GM12874 (cell line): ENCODE data around the gene ESPL1.

ENCODE experiments used
- TF ChIP-seq, protein P1 (sequence below): IDR thresholded peaks from 2 replicates; pipeline ENCODE4 v1.5.1; 2011; ENCODE audit warnings: low read depth, mild to moderate bottlenecking, control low read depth, low read length, moderate library complexity; ENCODE audit not compliant: insufficient read depth

Gene ESPL1

DNA sequence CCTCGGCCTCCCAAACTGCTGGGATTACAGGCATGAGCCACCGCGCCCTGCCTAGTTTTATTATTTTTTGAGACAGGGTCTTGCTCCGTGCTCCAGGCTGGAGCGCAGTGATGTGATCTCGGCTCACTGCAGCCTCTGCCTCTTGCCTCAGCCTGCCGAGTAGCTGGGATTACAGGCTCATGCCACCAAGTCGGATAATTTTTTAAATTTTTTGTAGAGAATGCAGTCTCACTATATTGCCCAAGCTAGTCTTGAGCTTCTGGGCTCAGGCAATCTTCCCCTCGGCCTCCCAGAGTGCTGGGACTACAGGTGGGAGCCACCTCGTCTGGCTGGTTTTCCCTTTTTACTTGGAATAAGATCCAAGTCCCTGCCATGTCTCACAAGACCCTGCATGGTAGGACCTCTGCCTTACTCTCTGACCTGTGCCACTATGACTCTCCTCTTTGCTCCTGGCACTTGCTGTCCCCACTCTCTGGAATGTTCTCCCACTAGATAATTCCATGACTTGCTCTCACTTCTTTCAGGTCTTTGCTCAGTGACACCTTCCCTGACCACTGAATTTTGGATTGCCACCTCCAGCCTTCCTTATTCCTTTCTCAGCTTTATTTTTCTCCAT lies 28.3 kb upstream of the ESPL1 start:
- TF ChIP-seq, protein P1, sequence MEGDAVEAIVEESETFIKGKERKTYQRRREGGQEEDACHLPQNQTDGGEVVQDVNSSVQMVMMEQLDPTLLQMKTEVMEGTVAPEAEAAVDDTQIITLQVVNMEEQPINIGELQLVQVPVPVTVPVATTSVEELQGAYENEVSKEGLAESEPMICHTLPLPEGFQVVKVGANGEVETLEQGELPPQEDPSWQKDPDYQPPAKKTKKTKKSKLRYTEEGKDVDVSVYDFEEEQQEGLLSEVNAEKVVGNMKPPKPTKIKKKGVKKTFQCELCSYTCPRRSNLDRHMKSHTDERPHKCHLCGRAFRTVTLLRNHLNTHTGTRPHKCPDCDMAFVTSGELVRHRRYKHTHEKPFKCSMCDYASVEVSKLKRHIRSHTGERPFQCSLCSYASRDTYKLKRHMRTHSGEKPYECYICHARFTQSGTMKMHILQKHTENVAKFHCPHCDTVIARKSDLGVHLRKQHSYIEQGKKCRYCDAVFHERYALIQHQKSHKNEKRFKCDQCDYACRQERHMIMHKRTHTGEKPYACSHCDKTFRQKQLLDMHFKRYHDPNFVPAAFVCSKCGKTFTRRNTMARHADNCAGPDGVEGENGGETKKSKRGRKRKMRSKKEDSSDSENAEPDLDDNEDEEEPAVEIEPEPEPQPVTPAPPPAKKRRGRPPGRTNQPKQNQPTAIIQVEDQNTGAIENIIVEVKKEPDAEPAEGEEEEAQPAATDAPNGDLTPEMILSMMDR: no peak

DNA sequence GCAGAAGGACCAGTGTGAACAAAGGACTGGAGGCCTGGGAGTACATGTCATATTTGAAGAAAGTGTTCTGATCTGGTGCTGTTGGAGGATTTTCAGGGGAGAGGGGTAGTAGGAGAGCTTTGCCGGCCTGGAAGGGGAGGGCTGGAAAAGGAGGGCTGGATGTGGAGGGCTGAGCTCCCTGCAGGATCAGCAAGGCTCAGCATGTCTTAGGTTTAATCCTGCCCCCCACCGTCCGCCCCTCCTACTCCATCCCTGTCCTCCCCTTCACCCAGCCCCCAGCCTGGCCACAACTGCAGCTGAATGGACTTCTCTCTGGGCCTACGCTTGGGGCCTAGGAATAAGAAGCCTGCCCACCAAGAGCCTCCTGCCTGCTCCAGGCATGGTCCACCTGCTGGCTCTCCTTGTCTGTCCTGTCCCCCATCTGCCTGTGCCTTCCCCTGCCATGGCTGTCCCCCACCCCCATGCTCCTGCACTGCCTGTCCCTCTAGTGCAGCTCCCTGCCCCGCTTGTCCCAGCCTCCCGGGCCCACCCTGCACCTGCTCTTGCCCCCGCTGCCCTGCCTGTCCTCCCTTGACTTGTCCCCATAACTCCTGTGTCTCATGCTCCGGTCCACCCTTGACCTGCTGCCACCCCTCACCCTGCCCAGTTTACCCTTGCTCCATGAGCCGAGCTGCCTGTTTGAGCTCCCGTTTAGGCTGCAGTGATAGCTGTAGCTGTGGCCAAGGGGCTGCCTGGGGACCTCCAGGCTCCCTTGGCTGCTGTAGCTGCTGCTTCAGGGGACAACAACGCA lies 26.3 kb upstream of the ESPL1 start:
- TF ChIP-seq, protein P1: no peak

DNA sequence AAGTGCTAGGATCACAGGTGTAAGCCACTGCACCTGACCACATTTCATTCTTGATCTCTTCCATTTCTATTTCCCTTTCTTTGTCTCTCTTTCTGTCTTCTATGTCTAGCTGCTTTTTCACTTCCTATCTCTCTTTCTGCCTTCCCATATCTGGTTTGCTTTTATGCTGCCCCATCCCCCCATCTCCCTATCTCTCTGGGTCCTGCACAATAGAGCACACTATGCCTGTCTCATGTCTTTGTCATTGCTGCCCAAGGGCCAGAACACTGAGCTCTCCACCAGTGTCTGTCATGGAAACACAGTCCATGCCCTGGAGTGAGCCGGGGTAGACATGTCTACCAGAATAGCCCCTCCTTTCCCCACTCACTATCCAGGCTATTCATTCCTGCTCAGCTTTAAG lies 23.8 kb upstream of the ESPL1 start:
- TF ChIP-seq, protein P1: no peak

DNA sequence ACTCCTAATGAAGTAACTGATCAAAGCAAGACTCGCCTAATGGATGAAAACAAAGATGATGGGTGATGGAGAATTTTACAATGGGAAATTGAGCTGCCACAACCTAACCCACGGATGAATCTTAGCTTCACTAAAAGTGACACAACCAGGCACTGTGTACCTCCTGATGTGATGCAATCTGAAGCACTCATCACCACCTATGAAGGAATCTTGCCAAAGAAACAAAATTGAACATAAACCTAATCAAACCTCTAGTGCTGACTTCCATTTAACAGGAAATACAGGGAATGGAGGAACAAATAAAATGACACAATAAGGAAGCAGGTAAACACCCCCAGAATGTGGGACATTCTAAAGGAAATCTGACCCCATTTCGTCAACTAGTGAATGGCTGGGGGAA lies 22.8 kb upstream of the ESPL1 start:
- TF ChIP-seq, protein P1: no peak

DNA sequence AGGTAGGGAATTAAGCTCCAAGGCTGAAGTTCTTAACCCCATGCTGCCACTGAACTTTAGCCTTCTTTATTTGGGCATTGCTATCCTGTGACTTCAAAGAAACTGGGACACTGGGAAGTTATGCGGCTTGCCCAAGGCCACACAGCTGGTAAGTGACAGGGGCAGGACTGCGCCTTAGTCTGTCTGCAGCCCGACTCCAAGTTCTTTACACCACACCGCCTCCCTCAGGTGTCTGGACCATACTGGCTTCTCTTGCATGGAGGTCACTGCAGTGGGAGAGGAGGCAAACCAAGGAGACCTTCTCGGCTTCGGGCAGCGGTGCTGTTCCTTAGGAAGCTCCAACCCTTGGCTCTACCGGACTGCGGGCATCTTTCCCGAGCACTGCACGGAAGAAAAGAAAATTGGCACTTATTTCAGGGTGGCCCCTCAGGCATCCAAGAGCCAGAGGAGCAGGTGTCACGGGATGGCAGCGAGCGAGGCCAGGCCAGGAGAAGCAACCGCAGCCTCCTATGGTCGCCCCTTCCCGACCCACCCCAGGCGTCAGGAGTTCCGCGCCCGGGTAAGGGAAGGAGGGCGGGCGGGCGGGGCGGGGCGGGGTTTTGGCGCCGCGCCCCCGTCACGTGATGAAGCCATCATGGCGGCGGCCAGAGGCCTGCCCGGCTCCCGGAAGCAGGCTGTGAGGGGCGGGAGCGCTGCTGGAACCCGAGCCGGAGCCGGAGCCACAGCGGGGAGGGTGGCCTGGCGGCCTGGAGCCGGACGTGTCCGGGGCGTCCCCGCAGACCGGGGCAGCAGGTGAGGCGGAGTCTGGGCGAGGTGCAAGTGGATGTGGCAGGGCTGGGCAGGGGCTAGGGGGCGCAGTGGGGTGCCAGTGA lies 16.4 kb upstream of the ESPL1 start:
- TF ChIP-seq, protein P1: peak; percentile 62

DNA sequence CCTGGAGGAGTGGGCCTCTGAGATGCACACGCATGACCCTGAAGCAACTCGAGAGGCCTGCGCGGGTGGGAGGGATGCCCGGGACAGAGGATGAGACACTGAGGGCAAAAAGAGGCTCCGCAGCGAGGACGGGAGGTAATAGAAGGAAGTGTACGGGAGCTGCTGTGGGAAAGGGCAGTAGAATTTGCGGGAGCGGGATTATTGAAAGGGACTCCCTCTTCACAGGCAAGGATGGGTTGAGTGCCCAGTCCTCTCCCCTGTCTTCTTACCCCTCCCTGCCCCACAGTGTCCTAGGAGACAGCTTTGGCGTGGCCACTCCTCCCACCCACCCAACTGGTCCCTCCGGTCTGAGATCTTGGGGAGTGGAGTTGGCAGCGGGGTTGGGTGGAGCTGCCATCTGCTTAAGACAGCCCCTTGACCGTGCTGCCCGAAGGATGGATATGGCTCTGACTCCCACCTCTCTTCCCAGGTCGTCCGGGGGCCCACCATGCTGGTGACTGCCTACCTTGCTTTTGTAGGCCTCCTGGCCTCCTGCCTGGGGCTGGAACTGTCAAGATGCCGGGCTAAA lies 15.7 kb upstream of the ESPL1 start:
- TF ChIP-seq, protein P1: no peak

DNA sequence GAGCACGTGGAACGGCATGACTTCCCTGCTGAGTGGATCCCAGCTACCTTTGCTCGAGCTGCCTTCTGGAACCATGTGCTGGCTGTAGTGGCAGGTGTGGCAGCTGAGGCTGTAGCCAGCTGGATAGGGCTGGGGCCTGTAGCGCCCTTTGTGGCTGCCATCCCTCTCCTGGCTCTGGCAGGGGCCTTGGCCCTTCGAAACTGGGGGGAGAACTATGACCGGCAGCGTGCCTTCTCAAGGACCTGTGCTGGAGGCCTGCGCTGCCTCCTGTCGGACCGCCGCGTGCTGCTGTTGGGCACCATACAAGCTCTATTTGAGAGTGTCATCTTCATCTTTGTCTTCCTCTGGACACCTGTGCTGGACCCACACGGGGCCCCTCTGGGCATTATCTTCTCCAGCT lies 14.8 kb upstream of the ESPL1 start:
- TF ChIP-seq, protein P1: no peak
